GM19452 (cell line): Measurements from ENCODE around the gene RBM5.

ENCODE experiments used
- ATAC-seq: cut with Tn5 transposase; IDR thresholded peaks from one replicate; pipeline ENCODE4 v1.9.1; 2021; ENCODE audit not compliant: unreplicated experiment

The RBM5 gene

GRCh38 chr3:50158530-50159146 is 69.9 kb downstream of the RBM5 start:
- no peak for ATAC-seq

- ATAC-seq = no peak
Observed at GRCh38 chr3:50160561-50160983, 71.9 kb downstream of the RBM5 start.

- no peak for ATAC-seq
Observed at GRCh38 chr3:50161320-50161719, 72.6 kb downstream of the RBM5 start.

GRCh38 chr3:50162034-50162883 is 73.5 kb downstream of the RBM5 start:
- no peak for ATAC-seq

- no peak for ATAC-seq
Observed at GRCh38 chr3:50163572-50164455, 75.1 kb downstream of the RBM5 start.

GRCh38 chr3:50164481-50164880 is 75.8 kb downstream of the RBM5 start:
- ATAC-seq = no peak

GRCh38 chr3:50164984-50165909 is 76.5 kb downstream of the RBM5 start:
- ATAC-seq = no peak

- ATAC-seq = no peak
Observed at GRCh38 chr3:50165910-50166538, 77.3 kb downstream of the RBM5 start.

GRCh38 chr3:50166620-50167019 is 77.9 kb downstream of the RBM5 start:
- ATAC-seq = no peak

GRCh38 chr3:50167069-50167840 is 78.5 kb downstream of the RBM5 start:
- no peak for ATAC-seq

- ATAC-seq = no peak
Observed at GRCh38 chr3:50167841-50168209, 79.1 kb downstream of the RBM5 start.

GRCh38 chr3:50168388-50168787 is 79.7 kb downstream of the RBM5 start:
- ATAC-seq = no peak
